Lower leg skin (tissue), 4 donors: ENCODE results near the gene GIT2. TPM values are rescaled to one million over a fixed set of nuclear protein-coding genes. Genes with fewer than 3 reads are reported as not detected.

Experiments used
- DNase-seq, 2 donors: peaks; one replicate each; pipeline ENCODE4 v3.0.0-alpha.2; 2019; ENCODE audit warnings: low spot score in 2 of 2
- H3K4me3 ChIP-seq: fragments of 200-600 bp; sonication (generic); 2 replicates; pipeline ENCODE4 v1.5.1; 2017; ENCODE audit warnings: mild to moderate bottlenecking, low read depth; ENCODE audit not compliant: poor library complexity, severe bottlenecking
- CTCF ChIP-seq, 3 donors: fragments of 450-650 bp; IDR thresholded peaks; one replicate each; pipeline ENCODE4 v1.5.1; 2016; ENCODE audit warnings: antibody characterized with exemption in 3 of 3, mild to moderate bottlenecking in 3 of 3, moderate library complexity in 2 of 3
- POLR2A ChIP-seq, 2 donors: fragments of 450-650 bp; IDR thresholded peaks; one replicate each; pipeline ENCODE4 v1.6.1; 2016 to 2017; ENCODE audit warnings: antibody characterized with exemption in 2 of 2, mild to moderate bottlenecking in 1 of 2, moderate library complexity in 1 of 2
- WGBS, 2 donors: methylation state at CpG; one replicate each; pipeline ENCODE4 v1.1.5; 2018; 5-methylcytosine and 5-hydroxymethylcytosine counted together
- intact Hi-C: fragments of 100-400 bp; cut with DNase I; formaldehyde crosslinking; loops from one replicate; pipeline ENCODE4 v1.15.0; 2023; ENCODE audit warnings: low total_unique reads
- total RNA-seq, 4 donors: library from RNA; depleted of rRNA; stranded (reverse); fragments of >200 nt; gene quantifications; one replicate each; pipeline ENCODE4 v1.1.0, GENCODE V29; 2016

Gene GIT2
- total RNA-seq, 4 donors from 2014 or later = 25.2 to 31.8 (median 28.5) TPM

GRCh38 chr12:109998241-109998903 lies 2.2 kb upstream of the GIT2 start:
- WGBS, 2 donors = 57 to 58% methylated on average over 9 of the region's 9 CpGs
- no peak for TF ChIP-seq CTCF (IDR thresholded peaks at IDR 0.05)
- TF ChIP-seq POLR2A (IDR thresholded peaks at IDR 0.05) = no peak
- no peak overlapping the region for H3K4me3 ChIP-seq
- DNase-seq = no peak
- intact Hi-C loops = no loop called here

GRCh38 chr12:109997393-109997792 lies 1.2 kb upstream of the GIT2 start:
- no peak overlapping the region for H3K4me3 ChIP-seq
- intact Hi-C loops = no loop called here
- no peak for TF ChIP-seq CTCF (IDR thresholded peaks at IDR 0.05)
- TF ChIP-seq POLR2A (IDR thresholded peaks at IDR 0.05) = no peak
- WGBS, 2 donors = 86 to 92% methylated on average over 4 of the region's 4 CpGs
- no peak for DNase-seq

GRCh38 chr12:109996483-109996853 lies 300 bp upstream of the GIT2 start:
- 45 to 48% methylated on average over 2 of the region's 2 CpGs for WGBS, 2 donors
- H3K4me3 ChIP-seq = no peak overlapping the region
- DNase-seq = no peak
- intact Hi-C loops = no loop called here
- TF ChIP-seq POLR2A (IDR thresholded peaks at IDR 0.05) (no peak), CTCF (IDR thresholded peaks at IDR 0.05) (no peak)

- H3K4me3 ChIP-seq = peak overlapping the region; percentile 87
- TF ChIP-seq CTCF (IDR thresholded peaks at IDR 0.05) (no peak), POLR2A (IDR thresholded peaks at IDR 0.05) (no peak)
- 0 to 2% methylated on average over 6 of the region's 6 CpGs for WGBS, 2 donors
- peak in 1 of 2 donors; percentile 25 for DNase-seq
- intact Hi-C loops = no loop called here
Measured at GRCh38 chr12:109995361-109995685, 845 bp downstream of the GIT2 start.

- TF ChIP-seq POLR2A (IDR thresholded peaks at IDR 0.05) (no peak), CTCF (IDR thresholded peaks at IDR 0.05) (no peak)
Measured at GRCh38 chr12:109994401-109995175, 1.6 kb downstream of the GIT2 start.

More at GRCh38 chr12:109994401-109995175, 1.6 kb downstream of the GIT2 start:
- WGBS, 2 donors = 28 to 36% methylated on average over 6 of the region's 6 CpGs
- no peak overlapping the region for H3K4me3 ChIP-seq
- no peak for DNase-seq
- intact Hi-C loops = no loop called here
